CD4-positive, alpha-beta T cell (primary cell): ENCODE measurements around the gene STX1A. TPM values are rescaled to one million over a fixed set of nuclear protein-coding genes. Genes with fewer than 3 reads are reported as not detected.
"Not testable (repeated sequence)": the region's sequence is repeated elsewhere in the genome, so short reads cannot be mapped to it uniquely, and the experiment has no call there.

Experiments
- ATAC-seq: fragments of 200-7000 bp; cut with Tn5 transposase; one replicate; pipeline ENCODE4 v1.10.0; 2022; ENCODE audit warnings: mild to moderate bottlenecking; ENCODE audit not compliant: poor library complexity
- CTCF ChIA-PET: fragments of 350-600 bp; sonication (Branson Sonifier 250); formaldehyde crosslinking; loops from one replicate; lab custom pipeline; 2021; ENCODE audit warnings: antibody characterized with exemption, inconsistent platforms; lab: Charles Lee
- POLR2A ChIA-PET: fragments of 350-600 bp; sonication (Branson Sonifier 250); formaldehyde crosslinking; loops from one replicate; lab custom pipeline; 2021; ENCODE audit warnings: antibody characterized with exemption, inconsistent platforms; lab: Charles Lee
- DNase-seq, 14 experiments: peaks; one replicate each; pipeline ENCODE4 v3.0.0-alpha.2; 2013 to 2020; ENCODE audit warnings: mixed read lengths in 2 of 14
- H3K27ac ChIP-seq, 2 donors: one replicate each; pipeline versions ENCODE4 v1.5.1 to v1.7.0; 2013; ENCODE audit warnings: low read length in 2 of 2, low read depth in 1 of 2, mild to moderate bottlenecking in 1 of 2
- H3K27me3 ChIP-seq, 2 experiments: 1 replicate in 1 of 2; 2 replicates in 1 of 2; pipeline versions ENCODE4 v1.6.1 to v1.7.0; 2013; ENCODE audit warnings: low read length in 2 of 2, control low read depth in 1 of 2, mild to moderate bottlenecking in 1 of 2, moderate library complexity in 1 of 2; ENCODE audit not compliant: insufficient read depth in 2 of 2, control insufficient read depth in 1 of 2
- H3K36me3 ChIP-seq: one replicate; pipeline ENCODE4 v1.6.1; 2013; ENCODE audit warnings: low read length, control low read depth; ENCODE audit not compliant: insufficient read depth
- H3K4me1 ChIP-seq: one replicate; pipeline ENCODE4 v1.6.1; 2013; ENCODE audit warnings: low read length, control low read depth; ENCODE audit not compliant: insufficient read depth
- H3K4me3 ChIP-seq: one replicate; pipeline ENCODE4 v1.5.1; 2013; ENCODE audit warnings: mild to moderate bottlenecking, low read length, moderate library complexity
- H3K9me3 ChIP-seq, 2 experiments: 1 replicate in 1 of 2; 2 replicates in 1 of 2; pipeline versions ENCODE4 v1.6.1 to v1.7.0; 2013; ENCODE audit warnings: low read length in 2 of 2, mild to moderate bottlenecking in 2 of 2, control low read depth in 1 of 2, moderate library complexity in 1 of 2; ENCODE audit not compliant: control insufficient read depth in 1 of 2, insufficient read depth in 1 of 2
- H3K27ac Mint-ChIP-seq: one replicate; pipeline ENCODE4 v1.8.0; 2020; ENCODE audit warnings: mixed read lengths
- H3K27me3 Mint-ChIP-seq: one replicate; pipeline ENCODE4 v1.8.0; 2021; ENCODE audit warnings: mixed read lengths
- H3K36me3 Mint-ChIP-seq: one replicate; pipeline ENCODE4 v1.8.0; 2021; ENCODE audit warnings: low read depth, mixed read lengths
- H3K4me1 Mint-ChIP-seq: one replicate; pipeline ENCODE4 v1.8.0; 2021; ENCODE audit warnings: low read depth, mixed read lengths
- H3K4me3 Mint-ChIP-seq: one replicate; pipeline ENCODE4 v1.8.0; 2020; ENCODE audit warnings: mild to moderate bottlenecking, mixed read lengths
- H3K9me3 Mint-ChIP-seq: one replicate; pipeline ENCODE4 v1.8.0; 2020; ENCODE audit warnings: mixed read lengths
- intact Hi-C, 2 experiments: fragments of 100-400 bp; cut with DNase I in 1 of 2; cut with micrococcal nuclease in 1 of 2; formaldehyde crosslinking; loops; one replicate each; pipeline versions ENCODE4 v1.15.1 to v1.9.0; 2023 to 2025; cut with DNase I, micrococcal nuclease
- total RNA-seq, 174 experiments: library from RNA in 2 of 174; stranded (reverse) in 2 of 174; gene quantifications; one replicate each; pipeline ENCODE4 v1.2.3 and lab custom pipeline; 2021 to 2026
- TF ChIP-seq, protein P1 (sequence below): fragments of 200-600 bp; IDR thresholded peaks from one replicate; pipeline ENCODE4 v1.8.0; 2022; ENCODE audit warnings: antibody characterized with exemption, mild to moderate bottlenecking

Gene STX1A
- total RNA-seq, 2 experiments from 2014 or later, result 15.5 to 20.7 TPM

DNA sequence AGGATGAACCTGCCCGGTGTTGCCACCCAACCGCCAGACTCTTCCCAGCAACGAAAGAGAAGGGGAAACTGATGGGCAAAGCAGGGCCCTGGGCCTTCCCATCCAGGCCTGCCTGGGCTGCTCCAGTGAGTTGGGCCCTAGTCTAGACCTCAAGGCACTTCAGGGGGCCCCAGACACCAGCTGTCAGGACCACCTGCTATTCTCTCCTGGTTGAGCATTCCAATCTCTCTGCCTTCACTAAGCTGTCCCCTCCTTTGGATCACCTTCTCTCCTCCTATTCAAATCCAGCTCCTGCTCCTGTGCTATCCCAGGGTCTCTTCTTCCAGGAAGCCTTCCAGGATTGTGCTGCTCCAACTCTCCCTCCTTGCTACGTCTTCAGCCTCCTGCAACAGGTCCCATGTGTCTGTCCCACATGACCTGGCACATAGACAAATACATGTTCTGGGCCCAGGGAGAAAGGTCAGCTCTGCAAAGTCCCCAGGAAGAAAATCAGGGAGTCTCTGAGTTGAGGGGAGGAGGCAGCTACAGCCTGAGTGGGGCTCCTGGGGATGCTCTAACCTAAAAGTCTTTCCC lies 3.1 kb downstream of the STX1A start:
- CTCF ChIA-PET, result interaction anchor here (0.9 kb wide), 1 partner anchor 19 kb away, joined by 3 read pairs; no protein-coding TSS in a partner anchor
- H3K9me3 Mint-ChIP-seq, result no peaks in the 10 kb centered on the region
- H3K27ac Mint-ChIP-seq, result no peak overlapping the region
- H3K27me3 Mint-ChIP-seq, result peaks cover 4% of the 10 kb centered on the region
- no peak overlapping the region for H3K4me3 Mint-ChIP-seq
- no peaks in the 10 kb centered on the region for H3K36me3 Mint-ChIP-seq
- no peaks in the 10 kb centered on the region for H3K27me3 ChIP-seq
- H3K4me1 ChIP-seq, result peaks cover 44% of the 10 kb centered on the region
- no peak for ATAC-seq
- peaks cover 16% of the 10 kb centered on the region for H3K4me1 Mint-ChIP-seq
- TF ChIP-seq, protein P1, sequence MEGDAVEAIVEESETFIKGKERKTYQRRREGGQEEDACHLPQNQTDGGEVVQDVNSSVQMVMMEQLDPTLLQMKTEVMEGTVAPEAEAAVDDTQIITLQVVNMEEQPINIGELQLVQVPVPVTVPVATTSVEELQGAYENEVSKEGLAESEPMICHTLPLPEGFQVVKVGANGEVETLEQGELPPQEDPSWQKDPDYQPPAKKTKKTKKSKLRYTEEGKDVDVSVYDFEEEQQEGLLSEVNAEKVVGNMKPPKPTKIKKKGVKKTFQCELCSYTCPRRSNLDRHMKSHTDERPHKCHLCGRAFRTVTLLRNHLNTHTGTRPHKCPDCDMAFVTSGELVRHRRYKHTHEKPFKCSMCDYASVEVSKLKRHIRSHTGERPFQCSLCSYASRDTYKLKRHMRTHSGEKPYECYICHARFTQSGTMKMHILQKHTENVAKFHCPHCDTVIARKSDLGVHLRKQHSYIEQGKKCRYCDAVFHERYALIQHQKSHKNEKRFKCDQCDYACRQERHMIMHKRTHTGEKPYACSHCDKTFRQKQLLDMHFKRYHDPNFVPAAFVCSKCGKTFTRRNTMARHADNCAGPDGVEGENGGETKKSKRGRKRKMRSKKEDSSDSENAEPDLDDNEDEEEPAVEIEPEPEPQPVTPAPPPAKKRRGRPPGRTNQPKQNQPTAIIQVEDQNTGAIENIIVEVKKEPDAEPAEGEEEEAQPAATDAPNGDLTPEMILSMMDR, result no peak
- no peak overlapping the region for H3K27ac ChIP-seq
- H3K36me3 ChIP-seq, result peaks cover 3% of the 10 kb centered on the region
- POLR2A ChIA-PET, result no interaction called here
- DNase-seq, result no peak
- no peaks in the 10 kb centered on the region for H3K9me3 ChIP-seq
- intact Hi-C loops, result loop anchor here in 1 of 2 experiments (5.0 kb wide), 1 partner anchor 889 kb away; the partner anchor contains the start of gene TYW1B
- H3K4me3 ChIP-seq, result no peak overlapping the region

DNA sequence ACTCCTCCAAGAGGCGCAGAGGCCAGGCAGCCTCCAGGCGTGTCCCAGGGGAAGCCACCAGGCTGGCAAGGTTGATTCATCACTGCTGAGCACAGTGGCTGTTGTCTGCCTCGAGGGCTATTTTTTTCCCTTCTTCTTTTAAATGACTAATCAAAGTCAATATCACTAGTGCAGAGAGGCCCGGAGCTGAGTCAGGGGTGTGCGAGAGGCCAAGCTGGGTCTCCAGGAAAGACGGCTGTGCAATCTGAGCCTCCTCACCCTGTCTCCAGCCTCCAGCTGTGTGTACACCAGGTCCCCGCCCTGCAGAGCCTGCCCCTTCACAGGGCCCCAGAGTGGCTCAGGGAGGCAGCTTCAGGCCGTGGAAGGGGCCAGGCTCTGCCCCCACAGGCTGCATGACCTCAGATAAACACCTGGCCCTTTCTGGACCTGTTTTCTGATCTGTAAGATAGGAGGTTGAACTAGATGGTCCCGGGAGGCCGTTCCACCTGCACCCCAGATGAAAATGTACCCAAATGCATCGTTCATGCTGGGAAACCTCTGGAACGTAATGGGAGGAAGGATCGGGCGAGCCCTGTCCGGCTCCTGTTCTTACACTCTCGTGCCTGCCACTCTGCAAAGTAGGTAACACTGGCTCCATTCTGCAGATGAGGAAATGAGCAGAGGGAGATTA lies 3.7 kb downstream of the STX1A start:
- TF ChIP-seq, protein P1, result no peak
- Mint-ChIP-seq H3K4me1 (peaks cover 16% of the 10 kb centered on the region), H3K27me3 (peaks cover 4% of the 10 kb centered on the region), H3K4me3 (no peak overlapping the region), H3K36me3 (no peaks in the 10 kb centered on the region), H3K27ac (no peak overlapping the region), H3K9me3 (no peaks in the 10 kb centered on the region)
- DNase-seq, result peak in 3 of 14 experiments; percentile 31 to 59 (median 35)
- peaks cover 3% of the 10 kb centered on the region for H3K36me3 ChIP-seq
- H3K27ac ChIP-seq, result no peak overlapping the region
- intact Hi-C loops, result loop anchor here in 1 of 2 experiments (5.0 kb wide), 1 partner anchor 888 kb away; the partner anchor contains the start of gene TYW1B
- no peaks in the 10 kb centered on the region for H3K9me3 ChIP-seq
- H3K4me1 ChIP-seq, result peaks cover 44% of the 10 kb centered on the region
- H3K27me3 ChIP-seq, result no peaks in the 10 kb centered on the region
- no peak overlapping the region for H3K4me3 ChIP-seq
- ChIA-PET POLR2A (no interaction called here), CTCF (interaction anchor here (1.0 kb wide), 1 partner anchor 19 kb away, joined by 3 read pairs; no protein-coding TSS in a partner anchor)
- ATAC-seq, result no peak

DNA sequence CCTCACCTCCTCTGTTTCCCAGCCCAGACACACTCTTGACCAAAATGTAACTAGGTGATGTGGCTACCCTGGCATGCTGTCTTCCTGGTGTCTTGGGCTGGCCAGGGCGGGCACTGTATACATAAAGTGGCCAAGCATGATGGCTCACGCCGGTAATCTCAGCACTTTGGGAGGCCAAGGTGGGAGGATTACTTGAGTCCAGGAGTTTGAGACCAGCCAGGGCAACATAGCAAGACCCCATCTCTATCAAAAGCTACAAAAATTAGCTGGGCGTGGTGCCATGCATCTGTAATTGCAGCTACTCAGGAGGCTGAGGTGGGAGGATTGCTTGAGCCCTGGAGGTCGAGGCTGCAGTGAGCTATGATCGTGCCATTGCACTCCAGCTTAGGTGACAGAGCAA lies 6.2 kb downstream of the STX1A start:
- H3K4me1 Mint-ChIP-seq, intact Hi-C loops, POLR2A ChIA-PET, H3K4me3 Mint-ChIP-seq, H3K27me3 ChIP-seq, CTCF ChIA-PET, H3K9me3 Mint-ChIP-seq, DNase-seq, H3K9me3 ChIP-seq, H3K4me3 ChIP-seq, H3K36me3 Mint-ChIP-seq, ATAC-seq, H3K36me3 ChIP-seq, H3K27me3 Mint-ChIP-seq, H3K27ac ChIP-seq, H3K27ac Mint-ChIP-seq: not testable (repeated sequence)
- H3K4me1 ChIP-seq, result peaks cover 27% of the 10 kb centered on the region
